Common myeloid progenitor, CD34-positive (primary cell): ENCODE results near the gene OR2Y1.
"Not testable (repeated sequence)": the region's sequence is repeated elsewhere in the genome, so short reads cannot be mapped to it uniquely, and the experiment has no call there.

Experiments
- CTCF ChIA-PET: fragments of 350-600 bp; sonication (Branson Sonifier 250); formaldehyde crosslinking; loops from one replicate; lab custom pipeline; 2021; ENCODE audit warnings: antibody characterized with exemption; lab: Charles Lee
- POLR2A ChIA-PET: fragments of 350-600 bp; sonication (Branson Sonifier 250); formaldehyde crosslinking; loops from one replicate; lab custom pipeline; 2021; ENCODE audit warnings: antibody characterized with exemption; lab: Charles Lee
- DNase-seq, 3 donors: peaks; one replicate each; pipeline versions ENCODE4 v3.0.0 to v3.0.0-alpha.2; 2013
- H3K27ac ChIP-seq, 2 experiments: 1 replicate in 1 of 2; 2 replicates in 1 of 2; pipeline ENCODE4 v1.7.0; 2013; ENCODE audit warnings: inconsistent platforms in 2 of 2, low read length in 2 of 2, mild to moderate bottlenecking in 2 of 2, low read depth in 1 of 2, moderate library complexity in 1 of 2; ENCODE audit not compliant: severe bottlenecking in 2 of 2, insufficient read depth in 1 of 2, poor library complexity in 1 of 2
- H3K27me3 ChIP-seq, 5 experiments: replicated peaks in 2 of 5; 1 replicate in 3 of 5; 2 replicates in 2 of 5; pipeline versions ENCODE4 v1.6.1 to v1.7.0; 2013; ENCODE audit warnings: low read length in 4 of 5, mild to moderate bottlenecking in 2 of 5, moderate library complexity in 2 of 5, inconsistent platforms in 1 of 5; ENCODE audit not compliant: insufficient read depth in 5 of 5, control insufficient read depth in 4 of 5
- H3K36me3 ChIP-seq, 4 experiments: 1 replicate in 2 of 4; 2 replicates in 2 of 4; pipeline versions ENCODE4 v1.6.1 to v1.7.0; 2013; ENCODE audit warnings: low read length in 3 of 4, control low read depth in 1 of 4, mild to moderate bottlenecking in 1 of 4; ENCODE audit not compliant: control insufficient read depth in 4 of 4, insufficient read depth in 4 of 4
- H3K4me1 ChIP-seq, 4 experiments: 1 replicate in 3 of 4; 2 replicates in 1 of 4; pipeline versions ENCODE4 v1.6.1 to v1.7.1; 2013; ENCODE audit warnings: low read length in 3 of 4, mild to moderate bottlenecking in 3 of 4, control low read depth in 1 of 4, inconsistent platforms in 1 of 4, moderate library complexity in 1 of 4; ENCODE audit not compliant: control insufficient read depth in 4 of 4, insufficient read depth in 4 of 4; ENCODE audit errors: control extremely low read depth in 1 of 4
- H3K4me3 ChIP-seq, 7 experiments: 1 replicate in 4 of 7; 2 replicates in 3 of 7; pipeline versions ENCODE4 v1.5.1 to v1.7.0; 2013; ENCODE audit warnings: mild to moderate bottlenecking in 7 of 7, low read length in 6 of 7, moderate library complexity in 6 of 7, inconsistent platforms in 2 of 7, low read depth in 2 of 7, control low read depth in 1 of 7; ENCODE audit not compliant: insufficient read depth in 4 of 7, control insufficient read depth in 1 of 7; ENCODE audit errors: extremely low read depth in 1 of 7
- H3K9me3 ChIP-seq, 5 experiments: 1 replicate in 4 of 5; 2 replicates in 1 of 5; pipeline versions ENCODE4 v1.6.1 to v1.7.1; 2013; ENCODE audit warnings: low read length in 4 of 5, mild to moderate bottlenecking in 2 of 5, inconsistent platforms in 1 of 5, low read depth in 1 of 5, moderate library complexity in 1 of 5; ENCODE audit not compliant: control insufficient read depth in 4 of 5, insufficient read depth in 2 of 5; ENCODE audit errors: control extremely low read depth in 1 of 5
- WGBS: methylation state at CpG from one replicate; pipeline ENCODE4 v1.1.5; 2013; ENCODE audit not compliant: insufficient coverage; 5-methylcytosine and 5-hydroxymethylcytosine counted together

Gene OR2Y1

GRCh38 chr5:180719781-180720180, 20.1 kb downstream of the OR2Y1 start:
- WGBS, result no CpG with 5 or more reads among the region's 2 CpGs
- CTCF ChIA-PET, result interaction anchor here (1.0 kb wide), 1 partner anchor 9 kb away, joined by 4 read pairs; no protein-coding TSS in a partner anchor
- Histone ChIP-seq H3K9me3 (no peaks in the 10 kb centered on the region), H3K4me1 (no peaks in the 10 kb centered on the region), H3K36me3 (no peaks in the 10 kb centered on the region), H3K27ac (no peak overlapping the region), H3K27me3 (peaks cover 0 to 21% (median 5%) of the 10 kb centered on the region in 5 experiments), H3K4me3 (no peak overlapping the region)
- POLR2A ChIA-PET, result no interaction called here
- DNase-seq, result no peak

- H3K4me3 ChIP-seq, result no peak overlapping the region
- H3K36me3 ChIP-seq, result no peaks in the 10 kb centered on the region
- ChIA-PET POLR2A (no interaction called here), CTCF (interaction anchor here (1.0 to 1.2 kb wide), 3 partner anchors 10 to 18 kb away, joined by 3 to 4 read pairs (median 3); no protein-coding TSS in a partner anchor)
- H3K9me3 ChIP-seq, result peaks cover 0 to 3% (median 0%) of the 10 kb centered on the region in 5 experiments
- H3K4me1 ChIP-seq, result no peaks in the 10 kb centered on the region
- 64% methylated on average over 5 of the region's 6 CpGs for WGBS
- peaks cover 0 to 20% (median 9%) of the 10 kb centered on the region in 5 experiments for H3K27me3 ChIP-seq
- H3K27ac ChIP-seq, result no peak overlapping the region
- DNase-seq, result peak; percentile 22 to 46 (median 45)
Observed at GRCh38 chr5:180718810-180719453, 20.9 kb downstream of the OR2Y1 start.

- Histone ChIP-seq H3K4me1 (no peaks in the 10 kb centered on the region), H3K4me3 (no peak overlapping the region), H3K27me3 (peaks cover 0 to 20% (median 9%) of the 10 kb centered on the region in 5 experiments), H3K27ac (no peak overlapping the region), H3K9me3 (peaks cover 0 to 3% (median 0%) of the 10 kb centered on the region in 5 experiments), H3K36me3 (no peaks in the 10 kb centered on the region)
- ChIA-PET CTCF (interaction anchor here (1.0 to 1.4 kb wide), 3 partner anchors 9 to 19 kb away, joined by 3 read pairs; no protein-coding TSS in a partner anchor), POLR2A (no interaction called here)
- no CpG with 5 or more reads among the region's 1 CpG for WGBS
- no peak for DNase-seq
Observed at GRCh38 chr5:180717989-180718388, 21.9 kb downstream of the OR2Y1 start.

GRCh38 chr5:180704362-180704761, 35.5 kb downstream of the OR2Y1 start:
- ChIA-PET CTCF (no interaction called here), POLR2A (no interaction called here)
- 61% methylated on average over 2 of the region's 2 CpGs for WGBS
- Histone ChIP-seq H3K9me3 (peaks cover 0 to 3% (median 0%) of the 10 kb centered on the region in 5 experiments), H3K27ac (no peak overlapping the region), H3K36me3 (no peaks in the 10 kb centered on the region), H3K4me3 (no peak overlapping the region), H3K4me1 (no peaks in the 10 kb centered on the region), H3K27me3 (peaks cover 0 to 3% (median 2%) of the 10 kb centered on the region in 5 experiments)
- peak in 2 of 3 donors; percentile 5 to 7 for DNase-seq

- 76% methylated on average over 5 of the region's 7 CpGs for WGBS
- ChIA-PET CTCF (no interaction called here), POLR2A (no interaction called here)
- no peak for DNase-seq
- Histone ChIP-seq H3K36me3 (no peaks in the 10 kb centered on the region), H3K9me3 (peaks cover 0 to 3% (median 0%) of the 10 kb centered on the region in 5 experiments), H3K4me3 (no peak overlapping the region), H3K27ac (no peak overlapping the region), H3K27me3 (peaks cover 0 to 6% (median 0%) of the 10 kb centered on the region in 5 experiments), H3K4me1 (no peaks in the 10 kb centered on the region)
Observed at GRCh38 chr5:180703912-180704311, 35.9 kb downstream of the OR2Y1 start.

- H3K27me3 ChIP-seq, POLR2A ChIA-PET, H3K4me3 ChIP-seq, DNase-seq, H3K36me3 ChIP-seq, CTCF ChIA-PET, H3K4me1 ChIP-seq, H3K9me3 ChIP-seq, H3K27ac ChIP-seq: not testable (repeated sequence)
- WGBS, result 90% methylated on average over 2 of the region's 2 CpGs
Observed at GRCh38 chr5:180703371-180703770, 36.5 kb downstream of the OR2Y1 start.

GRCh38 chr5:180700440-180700839, 39.4 kb downstream of the OR2Y1 start:
- H3K27ac ChIP-seq, H3K36me3 ChIP-seq, H3K4me3 ChIP-seq, H3K9me3 ChIP-seq, CTCF ChIA-PET, POLR2A ChIA-PET, DNase-seq, H3K4me1 ChIP-seq, H3K27me3 ChIP-seq: not testable (repeated sequence)
- 93% methylated on average over 2 of the region's 4 CpGs for WGBS
